GM20000 (cell line): ENCODE data around the gene SYT1.

ENCODE experiments used
- DNase-seq: peaks from one replicate; pipeline ENCODE4 v3.0.0; 2012; ENCODE audit warnings: low spot score
- TF ChIP-seq, protein P1 (sequence below): IDR thresholded peaks from 2 replicates; pipeline ENCODE4 v1.5.1; 2012; ENCODE audit warnings: mild to moderate bottlenecking, control low read depth; ENCODE audit errors: extremely low read depth, missing control alignments

Gene SYT1

GRCh38 chr12:78878866-78879265, 14.3 kb downstream of the SYT1 start:
- no peak for DNase-seq
- TF ChIP-seq, protein P1, sequence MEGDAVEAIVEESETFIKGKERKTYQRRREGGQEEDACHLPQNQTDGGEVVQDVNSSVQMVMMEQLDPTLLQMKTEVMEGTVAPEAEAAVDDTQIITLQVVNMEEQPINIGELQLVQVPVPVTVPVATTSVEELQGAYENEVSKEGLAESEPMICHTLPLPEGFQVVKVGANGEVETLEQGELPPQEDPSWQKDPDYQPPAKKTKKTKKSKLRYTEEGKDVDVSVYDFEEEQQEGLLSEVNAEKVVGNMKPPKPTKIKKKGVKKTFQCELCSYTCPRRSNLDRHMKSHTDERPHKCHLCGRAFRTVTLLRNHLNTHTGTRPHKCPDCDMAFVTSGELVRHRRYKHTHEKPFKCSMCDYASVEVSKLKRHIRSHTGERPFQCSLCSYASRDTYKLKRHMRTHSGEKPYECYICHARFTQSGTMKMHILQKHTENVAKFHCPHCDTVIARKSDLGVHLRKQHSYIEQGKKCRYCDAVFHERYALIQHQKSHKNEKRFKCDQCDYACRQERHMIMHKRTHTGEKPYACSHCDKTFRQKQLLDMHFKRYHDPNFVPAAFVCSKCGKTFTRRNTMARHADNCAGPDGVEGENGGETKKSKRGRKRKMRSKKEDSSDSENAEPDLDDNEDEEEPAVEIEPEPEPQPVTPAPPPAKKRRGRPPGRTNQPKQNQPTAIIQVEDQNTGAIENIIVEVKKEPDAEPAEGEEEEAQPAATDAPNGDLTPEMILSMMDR: no peak

- TF ChIP-seq, protein P1: no peak
- DNase-seq: no peak
These were observed 15.5 kb downstream of the SYT1 start for GRCh38 chr12:78880078-78880477.

DNA sequence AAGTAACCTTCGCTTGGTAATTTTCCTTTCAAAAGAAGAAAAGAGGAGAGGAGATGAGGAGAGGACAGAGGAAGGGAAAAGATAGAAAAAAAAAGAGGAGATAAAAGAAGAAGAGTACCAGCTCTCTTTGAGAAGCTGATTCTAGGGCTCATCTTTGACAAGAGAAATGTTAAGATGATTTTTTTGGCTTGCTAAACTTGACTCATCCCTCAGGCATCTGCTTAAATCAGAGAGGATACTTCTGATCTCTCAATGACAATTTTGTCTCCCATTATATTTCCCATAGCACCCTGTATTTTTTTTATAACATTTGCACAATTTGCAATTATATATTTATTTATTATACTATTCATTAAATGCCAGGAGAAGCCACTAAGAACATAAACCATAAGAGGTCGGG, 17.1 kb downstream of the SYT1 start:
- TF ChIP-seq, protein P1: no peak
- DNase-seq: no peak

- TF ChIP-seq, protein P1: no peak
- no peak for DNase-seq
These were observed 20.9 kb downstream of the SYT1 start for GRCh38 chr12:78885466-78885865.

DNA sequence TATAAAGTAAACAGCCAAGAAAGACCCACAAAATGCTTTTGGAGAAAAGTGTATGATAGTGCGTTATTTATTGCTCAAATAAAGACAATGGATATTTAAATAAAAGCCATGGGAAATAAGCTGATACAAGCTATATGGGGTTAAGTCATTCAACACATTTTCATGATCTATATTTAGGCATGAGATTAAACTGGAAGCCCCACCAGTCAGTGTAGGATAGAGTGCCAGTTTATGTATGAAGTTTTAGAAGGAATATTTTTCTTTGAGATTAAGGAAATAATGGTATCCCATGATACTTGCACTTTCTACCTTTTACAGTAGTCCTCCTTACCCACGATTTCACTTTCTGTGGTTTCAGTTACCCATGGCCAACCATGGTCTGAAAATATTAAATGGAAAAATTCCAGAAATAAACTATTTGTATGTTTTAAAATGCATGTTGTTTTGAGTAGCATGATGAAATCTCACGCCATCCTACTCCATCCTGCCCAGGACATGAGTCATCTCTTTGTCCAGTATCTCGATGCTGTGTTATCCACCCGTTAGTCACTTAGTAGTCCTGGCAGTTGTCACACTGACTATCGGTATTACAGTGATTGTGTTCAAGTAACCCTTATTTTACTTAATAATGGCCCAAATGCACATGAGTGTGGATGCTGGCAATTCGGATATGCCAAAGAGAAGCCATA, 22.3 kb downstream of the SYT1 start:
- no peak for DNase-seq

DNA sequence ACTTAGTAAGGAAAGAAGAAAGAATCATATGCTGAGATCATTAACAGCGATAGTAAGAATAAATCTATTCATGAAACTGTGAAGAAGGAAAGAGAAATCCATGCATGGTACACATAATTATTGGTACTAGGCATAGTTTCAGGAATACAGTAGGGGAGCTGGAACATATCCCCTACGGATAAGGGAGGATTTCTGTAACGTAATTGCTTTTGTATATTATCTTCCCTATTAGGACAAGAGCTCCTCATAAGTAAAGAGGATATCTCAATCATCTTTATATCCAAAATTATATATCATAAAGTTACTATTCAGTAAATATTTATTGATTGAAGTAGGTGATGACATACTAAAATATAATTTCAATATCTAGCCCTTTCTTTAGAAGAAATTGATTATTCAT, 22.9 kb downstream of the SYT1 start:
- TF ChIP-seq, protein P1: no peak
- DNase-seq: no peak

More for the DNA sequence above, 22.3 kb downstream of the SYT1 start:
- TF ChIP-seq, protein P1: no peak

- no peak for DNase-seq
- TF ChIP-seq, protein P1: no peak
These were observed 24.0 kb downstream of the SYT1 start for GRCh38 chr12:78888568-78888967.
